Ectodermal cell (in vitro differentiated cells): Measurements from ENCODE around the gene RFX7.

ENCODE experiments used
- H3K27ac ChIP-seq: 2 replicates; pipeline ENCODE4 v1.7.0; 2013; ENCODE audit warnings: mild to moderate bottlenecking, low read depth, low read length; ENCODE audit not compliant: insufficient read depth, poor library complexity, severe bottlenecking
- H3K27me3 ChIP-seq: 2 replicates; pipeline ENCODE4 v1.7.0; 2013; ENCODE audit warnings: mild to moderate bottlenecking, low read length; ENCODE audit not compliant: insufficient read depth, control insufficient read depth, poor library complexity, severe bottlenecking
- H3K36me3 ChIP-seq: one replicate; pipeline ENCODE4 v1.7.0; 2013; ENCODE audit warnings: low read length; ENCODE audit not compliant: control insufficient read depth, insufficient read depth
- H3K4me1 ChIP-seq: one replicate; pipeline ENCODE4 v1.7.0; 2013; ENCODE audit warnings: low read length; ENCODE audit not compliant: control insufficient read depth, insufficient read depth
- H3K4me3 ChIP-seq: 2 replicates; pipeline ENCODE4 v1.7.0; 2013; ENCODE audit warnings: low read depth, low read length, control low read depth; ENCODE audit not compliant: insufficient read depth
- H3K9me3 ChIP-seq: 2 replicates; pipeline ENCODE4 v1.7.0; 2013; ENCODE audit warnings: mild to moderate bottlenecking, low read length, moderate library complexity; ENCODE audit not compliant: control insufficient read depth
- WGBS, 2 experiments: methylation state at CpG; one replicate each; pipeline ENCODE4 v1.1.7; 2013; ENCODE audit warnings: missing lambda C conversion rate in 2 of 2; 5-methylcytosine and 5-hydroxymethylcytosine counted together

The RFX7 gene

DNA sequence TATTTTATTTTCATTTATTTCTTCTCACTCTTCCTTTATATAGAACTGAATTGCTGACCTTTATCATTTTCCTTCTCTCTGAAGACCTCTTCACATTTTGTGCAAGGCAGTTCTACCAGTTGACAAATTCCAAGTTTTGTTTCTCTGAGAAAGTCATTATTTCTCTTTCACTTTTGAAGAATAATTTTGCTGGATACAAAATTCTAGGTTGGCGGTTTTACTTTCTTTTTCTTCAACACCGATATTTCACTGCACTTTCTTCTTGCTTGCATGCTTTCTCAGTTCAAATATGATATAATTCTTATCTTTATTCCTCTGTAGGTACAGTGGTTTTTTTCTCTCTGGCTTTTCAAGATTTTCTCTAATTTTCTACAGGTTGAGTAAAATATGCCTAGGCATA is 15.9 kb downstream of the RFX7 start:
- 100% methylated on average over 2 of the region's 2 CpGs; no CpG with 5 or more reads in 1 of the 2 experiments for WGBS, 2 experiments
- no peaks in the 10 kb centered on the region for H3K4me1 ChIP-seq
- no peaks in the 10 kb centered on the region for H3K9me3 ChIP-seq
- H3K27me3 ChIP-seq: no peaks in the 10 kb centered on the region
- H3K4me3 ChIP-seq: no peak overlapping the region
- H3K36me3 ChIP-seq: peaks cover 30% of the 10 kb centered on the region
- no peak overlapping the region for H3K27ac ChIP-seq

DNA sequence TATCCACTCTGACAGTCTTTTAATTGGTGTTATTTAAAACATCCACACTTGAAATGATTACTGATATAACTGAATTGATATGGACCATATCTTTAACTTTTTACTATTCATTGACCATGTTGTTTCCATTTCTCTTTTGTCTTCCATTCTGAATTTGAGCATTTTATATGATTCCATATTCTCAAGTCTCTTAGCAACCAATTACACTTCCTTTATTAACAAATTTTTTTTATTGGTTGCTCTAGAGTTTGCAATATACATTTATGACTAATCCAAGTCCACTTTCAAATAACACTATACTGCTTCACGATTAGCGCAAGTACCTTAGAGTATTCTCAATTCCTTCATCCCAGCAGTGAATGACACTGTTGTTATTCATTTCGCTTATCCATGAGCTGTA is 16.4 kb downstream of the RFX7 start:
- Histone ChIP-seq H3K36me3 (peaks cover 31% of the 10 kb centered on the region), H3K4me3 (no peak overlapping the region), H3K4me1 (no peaks in the 10 kb centered on the region), H3K27ac (no peak overlapping the region), H3K27me3 (no peaks in the 10 kb centered on the region), H3K9me3 (no peaks in the 10 kb centered on the region)
- WGBS, 2 experiments: 78 to 81% methylated on average over 3 of the region's 3 CpGs

DNA sequence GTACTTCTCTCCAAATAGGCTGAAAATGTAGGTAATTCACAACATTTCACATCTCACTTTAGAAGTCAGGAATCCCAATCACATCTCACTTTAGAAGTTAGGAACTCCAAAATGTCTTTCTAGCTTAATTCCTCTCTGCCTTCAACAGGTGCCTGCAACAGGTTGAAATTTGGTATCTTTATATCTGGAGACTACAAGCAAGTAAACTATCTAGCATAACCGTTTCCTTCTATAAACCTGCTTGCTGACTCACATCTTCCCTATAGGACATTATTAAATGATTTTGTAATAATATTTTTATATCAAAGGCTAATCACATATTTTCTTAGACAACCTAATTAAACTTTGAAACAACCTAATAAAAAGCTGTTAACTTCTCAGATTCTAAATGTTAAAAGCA is 18.2 kb downstream of the RFX7 start:
- no peak overlapping the region for H3K27ac ChIP-seq
- no CpG with 5 or more reads among the region's 1 CpG for WGBS, 2 experiments
- no peaks in the 10 kb centered on the region for H3K4me1 ChIP-seq
- H3K4me3 ChIP-seq: no peak overlapping the region
- H3K36me3 ChIP-seq: peaks cover 15% of the 10 kb centered on the region
- peaks cover 3% of the 10 kb centered on the region for H3K9me3 ChIP-seq
- no peaks in the 10 kb centered on the region for H3K27me3 ChIP-seq

DNA sequence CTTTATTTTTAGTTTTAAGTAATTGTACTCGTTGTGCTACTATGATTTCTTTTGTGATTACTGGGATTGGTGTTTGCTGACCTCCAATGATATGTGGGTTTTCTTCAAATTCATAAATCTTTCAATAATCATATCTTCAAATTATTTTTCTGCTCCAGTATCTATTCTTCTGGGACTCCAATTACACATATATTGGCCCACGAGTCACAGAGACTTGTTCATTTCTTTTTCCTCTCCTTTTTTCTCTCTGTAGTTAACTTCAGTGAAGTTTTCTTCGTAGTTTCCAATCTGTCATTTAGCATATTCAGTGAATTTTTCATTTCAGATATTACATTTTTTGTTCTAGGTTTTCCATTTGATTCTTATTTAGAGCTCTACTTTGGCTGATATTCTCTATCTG is 21.4 kb downstream of the RFX7 start:
- peaks cover 7% of the 10 kb centered on the region for H3K36me3 ChIP-seq
- no peak overlapping the region for H3K4me3 ChIP-seq
- H3K27ac ChIP-seq: no peak overlapping the region
- 91 to 100% methylated on average over 1 to 3 of the region's 3 CpGs for WGBS, 2 experiments
- no peaks in the 10 kb centered on the region for H3K4me1 ChIP-seq
- H3K9me3 ChIP-seq: peaks cover 3% of the 10 kb centered on the region
- H3K27me3 ChIP-seq: no peaks in the 10 kb centered on the region

DNA sequence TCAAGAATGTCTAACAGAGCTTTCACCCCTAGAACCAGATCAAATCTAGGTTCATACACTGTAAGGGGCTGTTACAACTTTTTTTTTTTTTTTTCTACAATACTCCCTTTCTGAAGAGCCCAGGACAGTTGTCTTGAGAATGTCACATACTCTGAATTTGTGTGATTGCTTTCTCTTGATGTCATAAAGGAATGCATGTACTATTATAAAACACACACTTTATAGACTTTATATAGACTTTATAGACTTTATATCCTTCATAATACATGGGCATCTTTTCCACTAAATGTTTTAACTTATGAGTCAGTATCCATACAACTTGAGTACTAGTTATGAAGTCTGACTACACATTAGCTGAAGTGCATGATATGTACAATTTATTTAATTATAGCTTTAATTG is 26.3 kb downstream of the RFX7 start:
- Histone ChIP-seq H3K27me3 (no peaks in the 10 kb centered on the region), H3K36me3 (no peaks in the 10 kb centered on the region), H3K4me1 (no peaks in the 10 kb centered on the region), H3K9me3 (peaks cover 3% of the 10 kb centered on the region), H3K27ac (no peak overlapping the region), H3K4me3 (no peak overlapping the region)

DNA sequence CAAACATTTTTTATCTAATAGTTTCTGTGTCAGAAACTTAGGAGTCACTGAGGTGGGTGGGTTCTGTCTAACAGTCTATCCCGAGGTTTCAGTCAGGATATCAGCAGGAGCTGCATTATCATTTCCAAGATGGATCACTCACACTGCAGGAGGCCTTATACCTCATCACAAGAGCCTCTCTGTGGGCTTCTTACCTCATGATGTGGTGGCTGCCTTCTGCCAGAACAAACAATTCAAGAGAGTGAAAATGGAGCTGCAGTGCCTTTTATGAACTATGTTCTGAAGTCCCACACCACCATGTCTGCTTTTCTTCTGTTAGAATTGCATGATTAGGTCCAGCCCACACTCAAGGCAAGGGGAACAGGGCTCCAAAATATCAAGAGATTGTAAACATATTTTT is 27.9 kb downstream of the RFX7 start:
- Histone ChIP-seq H3K9me3 (no peaks in the 10 kb centered on the region), H3K4me1 (no peaks in the 10 kb centered on the region), H3K27ac (no peak overlapping the region), H3K27me3 (no peaks in the 10 kb centered on the region), H3K4me3 (no peak overlapping the region), H3K36me3 (peaks cover 8% of the 10 kb centered on the region)
- 6 to 19% methylated on average over 1 of the region's 1 CpG for WGBS, 2 experiments

DNA sequence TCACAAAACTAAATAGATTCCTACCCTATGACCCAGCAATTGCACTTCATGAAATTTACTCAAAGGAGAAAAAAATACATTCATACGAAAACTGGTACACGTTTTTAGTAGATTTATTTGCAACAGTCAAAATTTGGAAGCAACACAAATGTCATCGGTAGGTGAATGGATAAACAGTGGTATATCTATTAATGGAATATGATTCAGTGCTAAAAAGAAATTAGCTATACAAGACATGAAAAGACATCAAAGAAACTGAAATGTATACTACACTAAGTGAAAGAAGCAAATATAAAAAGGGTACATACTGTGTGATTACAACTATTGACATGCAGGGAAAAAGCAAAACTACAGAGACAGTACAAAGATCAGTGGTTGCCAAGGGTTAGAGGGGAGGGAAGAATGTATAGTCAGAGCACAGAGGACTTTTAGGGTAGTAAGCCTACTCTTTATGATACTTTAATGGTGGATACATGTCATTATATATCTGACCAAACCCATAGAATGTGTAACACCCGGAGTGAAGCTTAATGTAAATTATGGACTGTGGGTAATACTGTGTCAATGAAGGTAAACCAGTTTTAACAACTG is 31.6 kb downstream of the RFX7 start:
- Histone ChIP-seq H3K27me3 (no peaks in the 10 kb centered on the region), H3K4me3 (no peak overlapping the region), H3K4me1 (no peaks in the 10 kb centered on the region), H3K9me3 (no peaks in the 10 kb centered on the region), H3K36me3 (peaks cover 8% of the 10 kb centered on the region), H3K27ac (no peak overlapping the region)
- WGBS, 2 experiments: 98% methylated on average over 4 of the region's 4 CpGs

DNA sequence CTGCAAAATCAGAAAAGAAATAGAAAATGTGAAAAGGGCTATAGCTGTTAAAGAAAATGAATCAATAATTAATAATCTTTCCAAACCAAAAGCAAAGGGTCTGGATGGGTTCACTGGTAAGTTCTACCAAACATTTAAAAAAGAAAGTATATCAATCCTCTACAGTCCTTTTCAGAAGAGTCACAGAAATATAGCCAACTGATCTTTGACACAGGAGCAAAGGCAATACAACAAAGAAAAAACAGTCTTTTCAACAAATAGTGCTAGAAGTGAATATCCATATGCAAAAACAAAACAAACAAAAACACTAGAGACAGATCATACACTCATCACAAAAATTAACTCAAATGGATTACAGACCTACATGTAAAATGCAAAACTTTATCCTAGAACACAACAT is 32.6 kb downstream of the RFX7 start:
- Histone ChIP-seq H3K4me3 (no peak overlapping the region), H3K27ac (no peak overlapping the region), H3K36me3 (peaks cover 8% of the 10 kb centered on the region), H3K27me3 (no peaks in the 10 kb centered on the region), H3K9me3 (no peaks in the 10 kb centered on the region), H3K4me1 (no peaks in the 10 kb centered on the region)

DNA sequence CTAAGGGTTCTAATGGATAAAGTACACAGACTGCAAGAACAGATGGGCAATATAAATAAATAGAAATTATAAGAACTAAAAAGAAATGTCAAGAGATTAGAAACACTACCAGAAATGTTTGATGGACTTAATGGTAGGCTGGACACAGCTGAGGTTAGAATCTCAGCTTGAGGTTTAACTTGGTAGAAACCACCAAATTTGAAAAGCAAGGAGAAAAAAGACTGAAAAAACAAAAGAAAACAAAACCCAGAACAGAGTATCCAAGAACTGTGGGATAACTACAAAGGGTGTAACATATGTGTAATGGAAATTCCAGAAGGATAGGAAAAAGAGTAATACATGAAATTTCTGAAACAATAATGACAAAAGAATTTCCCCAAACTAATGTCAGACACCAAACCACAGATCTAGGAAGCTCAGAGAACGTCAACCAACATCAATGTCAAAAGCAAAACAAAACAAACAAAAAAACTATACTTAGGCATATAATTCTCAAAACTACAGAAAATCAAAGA is 35.0 kb downstream of the RFX7 start:
- Histone ChIP-seq H3K36me3 (peaks cover 8% of the 10 kb centered on the region), H3K4me3 (no peak overlapping the region), H3K9me3 (no peaks in the 10 kb centered on the region), H3K4me1 (no peaks in the 10 kb centered on the region), H3K27me3 (no peaks in the 10 kb centered on the region), H3K27ac (no peak overlapping the region)
- 89 to 100% methylated on average over 1 of the region's 1 CpG for WGBS, 2 experiments

DNA sequence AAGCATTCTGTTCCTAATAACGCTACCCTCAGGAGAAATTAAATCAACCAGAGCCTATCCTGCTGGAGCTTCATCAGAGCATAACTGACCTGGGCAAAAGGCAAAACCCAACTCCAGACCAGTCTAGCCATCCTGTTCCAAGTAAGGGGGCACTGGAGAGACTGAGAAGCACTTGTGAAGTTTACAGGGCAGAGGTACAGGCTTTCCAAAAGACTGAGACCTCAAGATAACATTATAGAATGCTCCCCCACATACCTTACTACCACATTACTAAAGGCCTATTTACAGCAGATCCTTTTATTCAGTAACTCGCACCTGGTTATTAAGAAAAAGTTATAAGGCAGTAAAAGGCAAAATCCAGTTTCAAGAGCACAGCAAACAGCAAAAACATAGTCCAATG is 35.5 kb downstream of the RFX7 start:
- Histone ChIP-seq H3K27me3 (no peaks in the 10 kb centered on the region), H3K4me1 (no peaks in the 10 kb centered on the region), H3K9me3 (no peaks in the 10 kb centered on the region), H3K4me3 (no peak overlapping the region), H3K27ac (no peak overlapping the region), H3K36me3 (peaks cover 8% of the 10 kb centered on the region)
- 100% methylated on average over 2 of the region's 2 CpGs for WGBS, 2 experiments

DNA sequence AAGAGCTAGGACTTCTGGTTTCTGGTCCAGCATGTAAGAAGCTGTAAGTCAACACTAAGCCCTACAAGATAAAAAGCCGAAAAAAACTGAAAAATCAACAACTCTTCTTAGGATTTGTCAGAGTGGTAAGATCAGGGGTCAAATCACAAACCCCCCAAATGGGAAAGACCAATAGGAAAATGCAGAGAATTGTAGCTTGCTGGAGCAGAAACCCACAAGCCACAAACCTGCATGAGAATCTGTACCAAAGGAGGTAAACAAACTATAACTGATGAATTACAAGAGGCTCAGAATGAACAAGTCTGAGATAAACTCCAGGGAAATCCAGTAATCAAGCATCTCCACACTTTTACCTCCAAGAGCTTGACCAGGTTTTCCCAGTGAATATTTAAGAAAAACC is 36.0 kb downstream of the RFX7 start:
- Histone ChIP-seq H3K9me3 (no peaks in the 10 kb centered on the region), H3K27me3 (no peaks in the 10 kb centered on the region), H3K36me3 (peaks cover 8% of the 10 kb centered on the region), H3K4me3 (no peak overlapping the region), H3K4me1 (no peaks in the 10 kb centered on the region), H3K27ac (no peak overlapping the region)
- 50% methylated on average over 1 of the region's 1 CpG; no CpG with 5 or more reads in 1 of the 2 experiments for WGBS, 2 experiments
